ENCODE results near the gene ELOVL6.
"Not testable (repeated sequence)": the region's sequence is repeated elsewhere in the genome, so short reads cannot be mapped to it uniquely, and the experiment has no call there.

The ELOVL6 gene

DNA sequence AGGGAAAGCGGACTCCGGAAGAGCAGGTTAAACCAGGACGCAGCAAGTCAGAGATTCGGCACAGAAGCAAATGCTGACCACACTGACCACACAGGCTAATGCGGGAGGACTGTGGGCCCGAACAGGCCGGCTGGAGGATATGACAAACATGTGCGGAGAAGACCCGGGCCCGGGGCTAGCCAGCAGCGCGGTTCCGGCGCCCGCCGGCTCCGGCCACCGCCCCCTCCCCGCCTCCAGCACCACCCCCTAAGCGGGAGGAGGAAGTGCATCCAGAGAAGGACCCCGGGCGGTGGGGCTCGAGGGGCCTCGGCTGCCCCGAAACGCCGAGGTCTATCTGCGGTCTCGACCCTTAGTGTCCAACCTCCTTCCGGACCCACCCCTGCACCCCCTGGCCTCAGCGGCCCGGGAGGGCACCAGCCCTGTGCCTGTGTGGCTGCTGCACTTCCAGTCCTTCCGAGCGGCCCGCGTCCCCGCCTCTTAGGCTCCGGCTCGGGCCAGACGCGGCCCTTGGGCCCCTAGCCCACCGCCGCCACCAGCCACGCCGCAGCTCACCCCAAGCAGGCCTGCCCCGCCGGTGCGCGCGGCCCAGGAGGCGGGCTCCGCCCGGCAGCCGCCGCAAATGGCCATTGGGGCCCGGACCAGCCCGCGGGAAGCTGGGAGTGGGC, 2.1 kb downstream of the ELOVL6 start:
- peak; percentile 70 for DNase-seq

DNA sequence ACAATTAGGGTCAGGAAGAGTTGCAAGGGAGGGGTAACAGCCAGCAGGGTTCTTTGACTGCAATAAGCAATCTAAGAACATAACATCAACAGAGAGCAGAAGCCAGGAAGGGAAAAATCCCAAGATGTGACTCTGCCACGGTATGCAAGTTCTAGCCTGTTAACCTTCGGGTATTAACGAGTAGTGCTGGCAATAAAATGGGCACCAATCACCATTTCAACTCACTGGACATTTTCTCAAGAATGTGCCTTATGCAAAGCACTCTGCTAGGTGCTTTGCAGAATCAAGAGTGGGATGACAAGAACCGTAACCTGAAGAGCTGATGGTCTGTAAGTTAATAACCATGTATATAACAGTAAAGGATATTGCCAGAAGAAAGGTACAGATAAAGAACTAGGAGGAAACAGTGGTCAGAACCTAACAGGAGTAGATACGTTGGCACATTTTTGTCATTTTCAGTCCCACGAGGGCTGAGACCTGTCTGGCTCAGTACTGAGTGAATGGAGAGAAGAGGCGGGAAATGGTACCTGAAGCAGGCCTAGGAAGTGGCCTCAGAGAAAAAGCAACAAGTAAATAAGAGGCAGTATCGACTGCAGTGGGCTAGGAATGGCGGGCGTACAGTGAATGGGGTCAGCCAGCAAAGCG, 2.7 kb downstream of the ELOVL6 start:
- peak; percentile 59 for DNase-seq

GRCh38 chr4:110193822-110194761, 4.3 kb downstream of the ELOVL6 start:
- DNase-seq: peak; percentile 94

- DNase-seq: not testable (repeated sequence)
These were observed 5.1 kb downstream of the ELOVL6 start for GRCh38 chr4:110193287-110193686.

DNA sequence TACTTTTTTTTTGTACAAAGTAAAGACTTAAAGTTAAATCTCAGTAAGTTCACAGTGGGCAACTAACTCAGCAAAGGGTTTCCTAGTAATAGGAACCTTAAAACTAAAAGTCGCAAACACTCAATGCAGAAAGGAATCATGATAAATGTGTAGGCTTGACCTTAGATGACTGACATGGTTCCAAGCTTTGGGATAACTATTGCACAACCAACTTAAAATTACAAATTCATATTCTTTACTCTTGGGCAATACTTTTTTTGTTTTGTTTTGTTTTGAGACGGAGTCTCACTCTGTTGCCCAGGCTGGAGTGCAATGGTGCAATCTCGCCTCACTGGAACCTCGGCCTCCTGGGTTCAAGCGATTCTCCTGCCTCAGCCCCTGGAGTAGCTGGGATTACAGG, 8.2 kb downstream of the ELOVL6 start:
- DNase-seq: no peak

GRCh38 chr4:110188113-110188512, 10.3 kb downstream of the ELOVL6 start:
- DNase-seq: no peak

- DNase-seq: peak; percentile 8
These were observed 13.6 kb downstream of the ELOVL6 start for GRCh38 chr4:110184791-110185155.

GRCh38 chr4:110184140-110184790, 14.2 kb downstream of the ELOVL6 start:
- no peak for DNase-seq

DNA sequence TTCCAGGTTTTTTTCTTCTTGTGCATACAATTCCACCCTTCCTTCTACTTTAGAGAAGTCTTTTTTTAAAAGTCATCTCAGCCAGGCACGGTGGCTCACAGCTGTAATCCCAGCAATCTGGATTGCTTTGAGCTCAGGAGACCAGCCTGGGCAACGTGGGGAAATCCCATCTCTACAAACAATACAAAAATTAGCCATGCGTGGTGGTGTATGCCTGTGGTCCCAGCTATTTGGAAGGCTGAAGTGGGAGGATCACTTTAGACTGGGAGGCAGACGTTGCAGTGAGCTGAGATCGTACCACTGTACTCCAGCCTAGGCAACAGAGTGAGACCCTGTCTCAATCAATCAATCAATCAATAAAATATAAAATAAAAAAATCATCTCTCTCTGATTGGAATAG, 14.8 kb downstream of the ELOVL6 start:
- peak; percentile 12 for DNase-seq

DNA sequence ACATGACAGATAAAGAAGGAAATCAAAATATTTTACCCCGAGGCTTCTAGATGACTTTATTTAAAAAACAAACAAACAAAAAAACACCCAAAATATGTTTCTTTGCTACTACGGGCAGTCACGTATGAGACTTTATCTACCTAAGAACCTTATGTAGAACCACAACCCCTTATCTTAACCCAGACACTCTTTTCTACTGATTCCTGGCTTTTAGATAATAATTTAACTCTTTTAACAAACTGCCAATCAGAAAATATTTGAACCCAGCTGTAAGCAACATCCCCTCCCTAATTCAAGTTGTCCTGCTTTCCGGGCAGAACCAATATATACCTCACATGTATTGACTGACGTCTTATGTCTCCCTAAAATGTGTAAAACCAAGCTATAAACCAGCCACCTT, 15.4 kb downstream of the ELOVL6 start:
- no peak for DNase-seq

GRCh38 chr4:110181890-110182289, 16.5 kb downstream of the ELOVL6 start:
- DNase-seq: no peak

DNA sequence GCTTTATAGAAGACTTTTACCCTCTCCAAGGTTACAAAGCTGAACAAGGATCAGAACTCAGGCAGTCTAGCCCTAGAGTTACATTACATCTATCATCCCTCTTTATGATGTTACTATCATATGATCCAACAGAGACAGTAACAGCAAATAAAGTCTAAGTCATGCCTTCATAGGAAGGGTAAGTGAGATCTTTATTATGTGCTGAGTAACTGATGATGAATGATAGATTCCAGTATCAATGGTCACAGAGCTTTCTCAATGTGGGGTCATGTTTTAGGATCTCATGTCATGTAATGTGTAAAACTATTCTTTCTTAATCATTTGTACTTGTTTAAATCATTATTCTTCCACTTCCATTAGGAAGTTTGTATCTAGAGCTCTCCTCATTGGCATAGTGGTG, 22.8 kb downstream of the ELOVL6 start:
- DNase-seq: no peak

DNA sequence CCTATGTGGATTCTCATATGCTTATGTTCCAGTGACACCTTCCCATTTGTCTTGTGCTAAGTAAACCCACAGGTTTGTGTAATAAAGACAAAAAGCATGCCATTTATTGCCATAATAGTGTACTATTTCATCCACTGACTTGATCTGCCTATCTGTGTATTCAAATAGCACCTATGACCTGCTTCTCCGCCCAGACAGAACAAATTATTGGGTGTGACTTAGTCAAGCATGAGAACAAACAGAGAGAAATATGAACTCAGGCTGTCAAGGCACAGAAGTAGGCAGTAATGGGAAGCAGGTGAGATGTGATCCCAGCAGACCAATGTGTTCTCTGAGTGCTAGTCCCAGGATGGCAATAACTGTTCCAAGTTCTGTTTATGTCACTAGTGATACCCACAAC, 25.4 kb downstream of the ELOVL6 start:
- no peak for DNase-seq

DNA sequence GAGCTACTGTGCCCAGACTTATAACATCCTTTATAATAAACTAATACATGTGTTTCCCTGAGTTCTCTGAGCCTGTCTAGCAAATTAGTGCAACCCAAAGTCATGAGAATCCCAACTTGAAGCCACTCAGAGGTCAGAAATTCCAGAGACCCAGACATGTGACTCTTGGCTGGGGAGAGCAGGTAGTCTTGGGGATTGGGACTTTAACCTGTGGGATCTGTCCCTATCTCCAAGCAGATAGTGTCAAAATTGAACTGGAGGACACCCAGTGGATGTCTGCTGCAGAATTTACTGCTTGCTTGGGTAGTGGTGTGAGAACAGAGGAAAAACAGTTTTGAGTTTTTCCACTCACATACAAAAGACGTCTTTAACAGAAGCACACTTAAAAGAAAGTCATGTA, 26.4 kb downstream of the ELOVL6 start:
- DNase-seq: no peak

GRCh38 chr4:110170861-110171260, 27.6 kb downstream of the ELOVL6 start:
- DNase-seq: no peak

DNA sequence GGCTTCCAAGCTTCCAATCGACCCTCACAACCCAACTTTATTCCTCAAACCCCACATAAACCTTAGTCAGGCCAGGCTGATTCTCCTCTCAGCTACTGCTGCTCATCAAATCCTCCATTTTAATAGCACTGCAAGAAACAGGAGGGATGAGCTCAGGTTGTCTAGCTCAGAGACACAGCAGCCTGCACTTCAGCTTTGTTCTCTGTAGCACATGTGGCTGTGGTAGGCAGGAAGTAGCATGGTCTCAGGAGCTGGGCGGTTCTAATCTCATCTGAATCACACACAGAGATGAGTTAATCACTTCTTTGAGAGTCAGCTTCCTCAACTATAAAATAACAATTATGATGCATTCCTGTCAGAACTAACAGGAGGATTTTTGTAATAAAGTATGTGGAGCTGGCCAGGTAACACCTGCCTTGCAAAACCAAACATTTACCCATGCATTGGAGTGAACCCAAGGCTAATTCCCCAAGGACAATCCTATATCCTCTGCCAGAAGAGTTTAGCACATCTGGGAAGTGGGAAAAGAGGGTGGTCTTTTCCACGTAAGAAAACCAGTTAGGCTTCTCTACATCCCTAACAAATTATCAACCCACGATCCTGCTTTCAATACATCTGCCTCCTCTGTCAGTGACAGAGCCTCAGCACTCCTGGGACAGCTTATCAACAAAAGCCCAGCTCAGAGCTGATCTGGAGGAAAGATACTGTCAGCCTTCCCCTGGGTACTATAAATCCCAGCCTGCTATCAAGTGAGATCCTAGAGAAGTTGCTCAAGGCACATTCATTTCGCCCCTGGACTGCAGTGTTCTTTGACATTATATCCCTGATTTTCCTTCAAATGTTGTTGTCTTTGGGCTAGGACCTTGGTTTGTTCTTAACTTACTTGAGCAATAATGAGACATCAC, 32.8 kb downstream of the ELOVL6 start:
- peak; percentile 20 for DNase-seq

- DNase-seq: no peak
These were observed 33.6 kb downstream of the ELOVL6 start for GRCh38 chr4:110164856-110165255.

GRCh38 chr4:110164251-110164650, 34.2 kb downstream of the ELOVL6 start:
- DNase-seq: no peak

GRCh38 chr4:110163327-110164069, 34.9 kb downstream of the ELOVL6 start:
- DNase-seq: no peak

DNA sequence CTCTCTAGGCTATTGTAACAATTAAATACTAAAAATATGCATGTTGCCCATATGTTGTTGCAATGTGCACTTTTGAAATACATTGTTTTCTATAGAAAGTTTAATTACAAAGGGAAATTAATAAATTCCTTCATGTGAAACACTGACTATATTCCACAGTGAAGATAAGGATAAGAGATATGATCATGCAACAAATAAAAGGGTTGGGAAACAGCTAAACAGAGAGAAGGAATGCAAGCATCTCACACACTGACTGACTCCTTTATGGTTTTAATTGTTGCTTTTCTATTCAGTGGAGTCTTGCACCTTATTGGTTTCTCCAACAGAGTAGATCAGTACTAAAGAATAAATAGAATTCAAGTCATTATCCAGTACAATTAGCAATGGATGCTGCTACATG, 37.8 kb downstream of the ELOVL6 start:
- DNase-seq: no peak

DNA sequence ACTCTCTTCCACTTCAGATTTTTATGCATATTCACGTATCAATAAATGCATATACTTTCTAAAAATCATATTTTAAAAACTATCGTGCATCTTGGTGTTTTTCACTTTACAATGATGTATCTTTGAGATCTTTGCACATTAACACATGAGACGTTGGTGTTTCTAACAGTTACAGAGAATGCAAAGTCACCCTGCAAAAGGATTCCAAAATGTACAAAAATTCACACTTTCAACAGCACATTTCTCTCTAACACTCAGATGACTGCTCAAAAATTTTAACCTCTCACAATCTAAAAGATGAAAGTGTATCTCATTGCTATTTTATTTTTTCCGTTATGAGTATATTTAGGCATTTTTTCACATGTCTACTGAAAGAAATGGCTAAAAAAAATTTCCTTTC, 38.9 kb downstream of the ELOVL6 start:
- DNase-seq: no peak
